ENCODE measurements around the gene MOK. TPM values are rescaled to one million over a fixed set of nuclear protein-coding genes. Genes with fewer than 3 reads are reported as not detected.
"Not testable (repeated sequence)": the region's sequence is repeated elsewhere in the genome, so short reads cannot be mapped to it uniquely, and the experiment has no call there.

The MOK gene
- total RNA-seq = 24.4 TPM

- peak; percentile 96 for DNase-seq (ENCODE audit: low spot score)
Observed at GRCh38 chr14:102304611-102305506, at the start of gene MOK. Gene MOK (minus strand): TSS chr14:102305164. CDS start chr14:102304968, 196 bp downstream.

- no peak for DNase-seq (ENCODE audit: low spot score)
Observed at GRCh38 chr14:102353126-102353619, 48.2 kb upstream of the MOK start.

GRCh38 chr14:102352213-102352612 lies 47.2 kb upstream of the MOK start:
- DNase-seq (ENCODE audit: low spot score) = no peak

- DNase-seq (ENCODE audit: low spot score) = not testable (repeated sequence)
Observed at GRCh38 chr14:102351593-102351992, 46.6 kb upstream of the MOK start.

- DNase-seq (ENCODE audit: low spot score) = no peak
Observed at GRCh38 chr14:102351023-102351422, 46.1 kb upstream of the MOK start.

GRCh38 chr14:102348376-102348775 lies 43.4 kb upstream of the MOK start:
- DNase-seq (ENCODE audit: low spot score) = no peak

- no peak for DNase-seq (ENCODE audit: low spot score)
Observed at GRCh38 chr14:102346645-102347044, 41.7 kb upstream of the MOK start.

- no peak for DNase-seq (ENCODE audit: low spot score)
Observed at GRCh38 chr14:102345232-102345631, 40.3 kb upstream of the MOK start.

- no peak for DNase-seq (ENCODE audit: low spot score)
Observed at GRCh38 chr14:102344485-102344884, 39.5 kb upstream of the MOK start.

- no peak for DNase-seq (ENCODE audit: low spot score)
Observed at GRCh38 chr14:102344084-102344483, 39.1 kb upstream of the MOK start.

GRCh38 chr14:102342238-102342637 lies 37.3 kb upstream of the MOK start:
- DNase-seq (ENCODE audit: low spot score) = no peak

- DNase-seq (ENCODE audit: low spot score) = no peak
Observed at GRCh38 chr14:102341566-102341965, 36.6 kb upstream of the MOK start.

GRCh38 chr14:102338724-102339123 lies 33.8 kb upstream of the MOK start:
- no peak for DNase-seq (ENCODE audit: low spot score)

- DNase-seq (ENCODE audit: low spot score) = no peak
Observed at GRCh38 chr14:102335163-102335562, 30.2 kb upstream of the MOK start.

GRCh38 chr14:102333795-102334705 lies 29.1 kb upstream of the MOK start:
- DNase-seq (ENCODE audit: low spot score) = no peak

- no peak for DNase-seq (ENCODE audit: low spot score)
Observed at GRCh38 chr14:102333390-102333789, 28.4 kb upstream of the MOK start.

- no peak for DNase-seq (ENCODE audit: low spot score)
Observed at GRCh38 chr14:102330806-102331205, 25.8 kb upstream of the MOK start.

- DNase-seq (ENCODE audit: low spot score) = not testable (repeated sequence)
Observed at GRCh38 chr14:102329381-102329780, 24.4 kb upstream of the MOK start.

GRCh38 chr14:102326583-102326982 lies 21.6 kb upstream of the MOK start:
- DNase-seq (ENCODE audit: low spot score) = no peak

- no peak for DNase-seq (ENCODE audit: low spot score)
Observed at GRCh38 chr14:102325791-102326345, 20.9 kb upstream of the MOK start.

- peak; percentile 59 for DNase-seq (ENCODE audit: low spot score)
Observed at GRCh38 chr14:102323102-102323501, 18.1 kb upstream of the MOK start.
